RWPE2 (cell line): Measurements from ENCODE around the gene PHC2.
A peak's percentile ranks its signal among the peaks of the same experiment; 100 is the strongest.

Experiments
- ATAC-seq: fragments of 200-7000 bp; cut with Tn5 transposase; 3 replicates; pipeline ENCODE4 v1.9.1; 2021; ENCODE audit warnings: low read depth
- DNase-seq: peaks from one replicate; pipeline ENCODE4 v3.0.0-alpha.2; 2020; ENCODE audit warnings: low spot score
- H3K27ac ChIP-seq: fragments of 450-650 bp; 2 replicates; pipeline ENCODE4 v1.5.1; 2017; ENCODE audit warnings: mild to moderate bottlenecking; ENCODE audit not compliant: poor library complexity, severe bottlenecking
- H3K27me3 ChIP-seq: fragments of 250-450 bp; sonication (Bioruptor Pico); 2 replicates; pipeline ENCODE4 v1.5.1; 2021; ENCODE audit warnings: mild to moderate bottlenecking, moderate library complexity; ENCODE audit not compliant: insufficient read depth, poor library complexity, severe bottlenecking
- H3K36me3 ChIP-seq: fragments of 250-450 bp; sonication (Bioruptor Pico); 2 replicates; pipeline ENCODE4 v1.5.1; 2020; ENCODE audit warnings: low read depth, mild to moderate bottlenecking, moderate library complexity
- H3K4me1 ChIP-seq: fragments of 250-450 bp; sonication (Bioruptor Pico); 2 replicates; pipeline ENCODE4 v1.5.1; 2021; ENCODE audit warnings: mild to moderate bottlenecking, moderate library complexity; ENCODE audit not compliant: insufficient read depth, poor library complexity, severe bottlenecking
- H3K4me3 ChIP-seq: fragments of 250-450 bp; sonication (Bioruptor Pico); 2 replicates; pipeline ENCODE4 v1.5.1; 2021; ENCODE audit warnings: mild to moderate bottlenecking, moderate library complexity; ENCODE audit not compliant: severe bottlenecking
- H3K9me3 ChIP-seq: fragments of 250-450 bp; sonication (Bioruptor Pico); 2 replicates; pipeline ENCODE4 v1.5.1; 2021; ENCODE audit warnings: mild to moderate bottlenecking, moderate library complexity; ENCODE audit not compliant: severe bottlenecking
- TF ChIP-seq, protein P1 (sequence below): fragments of 450-650 bp; IDR thresholded peaks from one replicate; pipeline ENCODE4 v1.5.1; 2017; ENCODE audit warnings: mild to moderate bottlenecking, moderate library complexity; ENCODE audit not compliant: poor library complexity, severe bottlenecking

PHC2 gene

DNA sequence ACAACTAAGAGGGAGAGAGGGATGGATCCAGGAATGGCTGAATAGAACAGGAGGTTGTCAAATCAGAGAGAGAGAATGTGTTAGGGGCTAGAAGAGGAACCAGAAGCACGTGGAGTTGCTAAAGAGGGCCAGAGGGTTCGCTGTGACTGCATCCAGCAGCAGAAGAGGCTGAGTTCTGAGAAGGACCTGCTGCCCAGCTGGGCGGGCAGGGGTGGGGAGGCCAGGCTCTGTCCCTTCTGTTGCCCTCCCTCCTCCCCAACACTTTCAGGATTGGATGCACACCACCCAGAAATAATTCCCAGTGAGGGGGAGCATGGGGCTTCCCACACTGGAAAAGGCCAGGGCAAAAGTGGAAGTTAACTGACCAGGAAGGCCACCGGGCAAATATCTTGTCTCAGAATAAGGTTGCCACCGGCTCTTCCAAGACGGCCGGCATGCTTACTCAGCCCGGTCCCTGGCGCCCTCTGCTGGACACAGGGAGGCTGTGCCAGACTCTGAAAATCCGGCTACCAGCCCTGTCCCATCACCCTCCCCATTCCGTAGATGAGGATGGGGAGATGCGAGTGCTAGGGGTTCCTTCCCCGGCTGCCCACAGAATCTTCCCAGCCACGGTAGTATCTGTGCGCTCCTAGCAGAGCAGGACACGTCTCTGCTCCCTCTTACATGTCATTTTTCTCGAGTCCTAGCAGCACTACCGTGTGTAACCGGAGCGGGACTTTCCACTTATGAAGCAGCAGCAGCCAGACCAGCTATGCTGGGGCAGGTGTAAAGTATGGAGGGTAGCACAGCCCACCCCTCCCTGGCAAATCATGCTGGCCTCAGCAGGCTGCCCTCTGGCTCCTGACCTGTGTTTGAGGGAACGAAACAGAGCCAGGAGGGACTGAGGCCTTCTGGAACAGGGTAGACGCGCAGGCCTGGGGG, 63.1 kb downstream of the PHC2 start:
- peak; percentile 82 for ATAC-seq
- H3K4me1 ChIP-seq, result peaks cover 10% of the 10 kb centered on the region

GRCh38 chr1:33366762-33367484, 64.0 kb downstream of the PHC2 start:
- Histone ChIP-seq H3K4me1 (peaks cover 10% of the 10 kb centered on the region), H3K9me3 (no peaks in the 10 kb centered on the region), H3K27me3 (no peaks in the 10 kb centered on the region), H3K27ac (no peak overlapping the region), H3K4me3 (no peak overlapping the region), H3K36me3 (peaks cover 27% of the 10 kb centered on the region)
- no peak for DNase-seq
- no peak for ATAC-seq
- TF ChIP-seq, protein P1, sequence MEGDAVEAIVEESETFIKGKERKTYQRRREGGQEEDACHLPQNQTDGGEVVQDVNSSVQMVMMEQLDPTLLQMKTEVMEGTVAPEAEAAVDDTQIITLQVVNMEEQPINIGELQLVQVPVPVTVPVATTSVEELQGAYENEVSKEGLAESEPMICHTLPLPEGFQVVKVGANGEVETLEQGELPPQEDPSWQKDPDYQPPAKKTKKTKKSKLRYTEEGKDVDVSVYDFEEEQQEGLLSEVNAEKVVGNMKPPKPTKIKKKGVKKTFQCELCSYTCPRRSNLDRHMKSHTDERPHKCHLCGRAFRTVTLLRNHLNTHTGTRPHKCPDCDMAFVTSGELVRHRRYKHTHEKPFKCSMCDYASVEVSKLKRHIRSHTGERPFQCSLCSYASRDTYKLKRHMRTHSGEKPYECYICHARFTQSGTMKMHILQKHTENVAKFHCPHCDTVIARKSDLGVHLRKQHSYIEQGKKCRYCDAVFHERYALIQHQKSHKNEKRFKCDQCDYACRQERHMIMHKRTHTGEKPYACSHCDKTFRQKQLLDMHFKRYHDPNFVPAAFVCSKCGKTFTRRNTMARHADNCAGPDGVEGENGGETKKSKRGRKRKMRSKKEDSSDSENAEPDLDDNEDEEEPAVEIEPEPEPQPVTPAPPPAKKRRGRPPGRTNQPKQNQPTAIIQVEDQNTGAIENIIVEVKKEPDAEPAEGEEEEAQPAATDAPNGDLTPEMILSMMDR, result no peak

More for the DNA sequence above, 63.1 kb downstream of the PHC2 start:
- H3K4me3 ChIP-seq, result no peak overlapping the region
- TF ChIP-seq, protein P1, result peak; percentile 96
- H3K27me3 ChIP-seq, result no peaks in the 10 kb centered on the region
- no peak for DNase-seq
- H3K27ac ChIP-seq, result no peak overlapping the region
- H3K36me3 ChIP-seq, result peaks cover 23% of the 10 kb centered on the region
- no peaks in the 10 kb centered on the region for H3K9me3 ChIP-seq

DNA sequence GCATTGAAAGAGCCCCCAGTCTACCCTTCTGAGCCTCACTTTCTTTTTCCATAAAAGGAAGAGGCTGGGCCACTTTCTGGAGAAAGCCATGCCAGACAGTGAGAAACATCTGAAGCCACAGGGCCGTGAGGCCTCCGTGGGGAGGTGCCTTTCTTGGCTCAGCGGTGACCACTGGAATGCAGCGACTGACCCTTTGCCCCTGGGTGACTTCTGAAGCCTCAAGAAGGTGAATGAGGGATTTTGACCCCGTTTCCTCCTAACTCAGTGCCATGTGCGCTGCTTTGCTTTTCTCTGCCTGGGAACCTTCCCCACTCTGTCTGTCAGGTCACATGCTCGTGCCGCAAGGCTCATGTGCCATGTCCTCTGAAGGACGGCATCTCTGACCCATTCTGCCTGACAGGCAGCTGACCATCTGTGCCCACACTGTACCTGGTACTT, 65.3 kb downstream of the PHC2 start:
- Histone ChIP-seq H3K4me3 (no peak overlapping the region), H3K9me3 (no peaks in the 10 kb centered on the region), H3K36me3 (peaks cover 31% of the 10 kb centered on the region), H3K27ac (no peak overlapping the region), H3K27me3 (no peaks in the 10 kb centered on the region), H3K4me1 (peaks cover 10% of the 10 kb centered on the region)
- TF ChIP-seq, protein P1, result no peak
- ATAC-seq (no peak), DNase-seq (no peak)

DNA sequence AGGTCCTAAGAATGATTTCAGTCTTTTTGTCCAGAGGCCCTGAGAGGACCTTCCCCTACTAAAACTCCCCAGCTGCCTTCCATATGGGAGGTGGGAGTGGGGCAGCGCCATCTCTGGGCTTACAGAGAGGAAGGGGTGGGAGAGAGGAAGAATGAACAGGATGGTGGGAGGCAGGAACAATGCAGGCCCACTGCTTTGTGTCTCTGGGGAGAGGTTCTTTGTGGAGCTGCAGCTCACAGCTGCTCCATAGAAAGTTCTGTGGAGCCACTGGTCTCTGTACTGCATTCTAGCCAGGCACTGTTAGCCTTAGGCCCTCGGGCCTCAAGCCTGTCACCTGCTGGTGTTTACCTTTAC, 66.4 kb downstream of the PHC2 start:
- ATAC-seq (no peak), DNase-seq (no peak)
- Histone ChIP-seq H3K4me3 (no peak overlapping the region), H3K9me3 (no peaks in the 10 kb centered on the region), H3K36me3 (peaks cover 33% of the 10 kb centered on the region), H3K4me1 (peaks cover 6% of the 10 kb centered on the region), H3K27ac (no peak overlapping the region), H3K27me3 (no peaks in the 10 kb centered on the region)
- TF ChIP-seq, protein P1, result no peak
